ENCODE measurements around the gene PRR22.
"Not testable (repeated sequence)": the region's sequence is repeated elsewhere in the genome, so short reads cannot be mapped to it uniquely, and the experiment has no call there.

Gene PRR22

DNA sequence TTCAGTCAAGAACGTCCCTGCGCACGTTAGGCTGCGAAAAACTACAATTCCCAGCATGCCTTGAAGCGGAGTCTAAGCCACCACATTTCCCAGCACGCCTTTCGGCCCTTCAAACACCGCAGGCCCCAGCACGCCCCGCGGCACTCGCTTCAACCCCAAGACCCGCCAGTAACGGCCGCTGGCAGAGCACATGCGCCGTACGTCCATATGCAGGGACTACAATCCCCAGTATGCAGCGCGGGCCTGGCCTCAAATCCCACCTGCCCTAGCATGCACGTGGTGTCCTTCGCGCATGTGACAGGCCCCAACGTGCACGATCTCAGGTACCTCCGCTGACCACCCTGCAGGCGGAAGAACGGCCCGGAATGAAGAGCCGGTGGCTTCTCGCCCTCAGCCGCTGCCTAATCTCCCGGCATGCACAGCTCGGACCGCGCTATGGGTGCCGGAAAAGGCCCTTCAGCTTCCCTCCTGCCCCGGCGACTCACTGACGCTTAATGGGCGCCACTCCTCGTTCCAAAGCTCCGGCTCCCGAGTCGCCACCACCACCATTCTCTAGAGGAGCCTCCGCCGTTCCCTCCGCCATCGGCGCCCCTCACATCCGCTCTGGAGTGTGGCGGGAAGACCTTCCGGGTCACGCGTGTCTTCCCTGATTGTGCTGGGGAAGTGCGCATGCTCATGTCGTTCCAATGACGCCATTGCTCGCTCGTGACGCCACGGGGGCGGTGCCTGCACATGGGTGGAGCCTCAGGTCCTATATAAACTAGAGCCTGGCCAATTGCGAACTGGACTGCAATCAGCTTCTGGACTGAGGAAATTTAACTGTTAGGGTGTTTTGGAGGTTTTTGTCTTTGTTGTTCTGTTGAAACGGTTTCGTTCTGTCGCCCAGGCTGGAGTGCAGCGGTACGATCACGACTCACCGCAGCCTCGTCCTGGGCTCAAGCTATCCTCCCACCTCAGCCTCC lies 6.3 kb upstream of the PRR22 start, which contains the start of gene DUS3L:
Gene DUS3L (minus strand): TSS at position 605 of the 962 bp plus-strand sequence. CDS start 22 bp downstream, at position 583.
- peak; percentile 92 for DNase-seq

DNA sequence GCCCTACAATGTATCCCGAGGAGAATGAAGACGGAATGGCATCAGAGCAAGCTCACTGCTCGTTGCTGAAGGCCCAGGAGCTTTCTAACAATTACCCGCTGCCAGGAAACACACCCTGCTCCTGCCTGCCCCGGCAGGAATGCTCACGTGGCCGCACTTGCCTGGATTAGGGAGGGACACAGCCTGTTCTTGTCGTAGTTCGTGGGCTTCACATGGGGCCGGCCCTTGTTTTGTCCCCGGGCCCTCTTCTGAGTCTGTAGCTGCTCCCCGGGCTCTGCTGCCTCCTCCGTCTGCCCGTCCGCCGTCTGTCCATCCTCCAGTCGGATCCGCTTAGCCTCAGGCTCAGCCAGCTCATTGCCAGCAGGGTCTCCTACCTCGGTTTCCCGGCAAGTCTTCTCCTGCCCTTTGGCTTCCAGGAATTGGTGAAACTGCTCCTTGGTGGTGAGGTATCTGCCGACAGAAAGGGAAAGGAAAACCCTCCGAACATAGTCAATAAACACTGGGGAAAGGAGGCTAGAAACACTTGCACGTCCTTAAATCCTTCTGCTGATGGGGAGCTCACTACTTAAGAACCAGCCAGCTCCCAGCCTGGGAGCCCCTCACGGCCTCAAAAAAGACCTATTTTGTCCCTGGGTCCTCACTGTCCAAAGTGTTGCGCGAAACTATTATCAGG lies 5.5 kb upstream of the PRR22 start:
- DNase-seq, result no peak

DNA sequence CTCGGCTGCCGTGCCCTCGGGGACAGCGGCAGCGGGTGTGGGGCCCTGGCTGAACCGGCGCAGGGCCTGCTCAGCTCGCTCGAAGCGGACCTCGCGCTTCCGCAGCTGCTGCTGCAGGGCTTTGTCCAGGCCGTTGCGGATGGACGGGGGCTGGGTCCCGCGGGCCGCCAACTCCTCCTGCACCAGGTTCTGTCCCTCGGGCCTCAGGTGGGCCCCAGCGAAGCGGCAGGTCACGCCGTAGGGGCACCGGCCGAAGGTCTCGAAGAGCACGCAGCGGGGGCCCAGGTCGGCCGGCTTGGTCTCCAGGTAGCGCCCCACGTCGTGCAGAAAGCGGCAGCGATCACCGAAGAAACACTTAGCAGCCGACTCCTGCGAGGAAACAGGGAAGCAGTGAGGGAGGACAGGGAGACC lies 4.8 kb upstream of the PRR22 start:
- DNase-seq, result no peak

DNA sequence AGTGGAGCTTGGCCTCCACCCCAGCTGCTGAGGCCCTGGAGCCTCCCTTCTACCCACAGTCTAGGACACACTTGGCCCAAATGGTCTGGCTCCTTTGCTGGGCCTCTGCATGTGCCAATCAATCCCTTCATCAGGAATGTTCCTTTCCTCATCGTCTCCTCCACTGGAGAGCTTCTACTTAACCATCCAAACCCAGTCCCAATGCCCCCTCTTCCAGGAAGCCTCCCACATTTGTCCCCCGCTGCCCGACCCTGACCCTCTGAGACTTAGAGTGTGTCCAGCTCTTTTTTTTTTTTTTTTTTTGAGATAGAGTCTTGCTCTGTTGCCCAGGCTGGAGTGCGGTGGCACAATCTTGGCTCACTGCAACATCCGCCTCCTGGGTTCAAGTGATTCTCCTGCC lies 3.9 kb upstream of the PRR22 start:
- no peak for DNase-seq

DNA sequence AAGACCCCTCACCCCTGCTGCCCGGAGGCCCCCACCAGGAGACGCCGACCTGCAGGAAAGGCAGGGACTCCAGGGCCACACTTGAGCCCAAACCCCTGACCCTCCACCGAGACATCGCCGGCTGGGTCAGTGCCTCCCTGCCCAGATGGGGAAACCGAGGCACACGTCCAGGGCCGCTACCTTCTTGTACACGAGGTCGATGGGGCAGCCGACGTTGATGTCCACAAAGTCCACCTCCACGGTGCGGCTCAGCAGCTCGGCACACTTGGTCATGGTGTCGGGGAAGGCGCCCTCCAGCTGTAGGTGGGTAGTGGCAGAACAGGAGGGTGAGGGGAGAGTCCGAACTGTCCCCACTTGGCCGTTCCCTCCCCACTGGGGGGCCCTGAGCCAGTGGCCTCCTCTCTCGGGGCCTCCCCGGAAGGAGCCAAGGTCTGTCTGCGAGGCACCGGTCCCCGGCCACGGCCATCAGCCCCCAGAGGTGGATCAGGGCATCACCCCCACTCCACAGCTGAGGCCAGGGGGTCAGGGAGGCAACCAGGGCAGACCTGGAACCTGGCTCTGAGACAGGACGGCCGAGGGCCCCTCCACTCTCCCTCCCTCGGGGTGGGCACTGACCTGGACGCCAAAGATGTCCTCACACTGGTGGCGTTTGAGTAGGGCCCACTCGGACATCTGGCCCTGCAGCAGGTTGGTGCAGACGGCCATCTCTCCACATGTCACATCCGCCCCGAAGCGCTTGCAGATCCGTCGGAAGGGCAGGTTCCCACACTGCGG lies 3.0 kb upstream of the PRR22 start:
- DNase-seq, result no peak

DNA sequence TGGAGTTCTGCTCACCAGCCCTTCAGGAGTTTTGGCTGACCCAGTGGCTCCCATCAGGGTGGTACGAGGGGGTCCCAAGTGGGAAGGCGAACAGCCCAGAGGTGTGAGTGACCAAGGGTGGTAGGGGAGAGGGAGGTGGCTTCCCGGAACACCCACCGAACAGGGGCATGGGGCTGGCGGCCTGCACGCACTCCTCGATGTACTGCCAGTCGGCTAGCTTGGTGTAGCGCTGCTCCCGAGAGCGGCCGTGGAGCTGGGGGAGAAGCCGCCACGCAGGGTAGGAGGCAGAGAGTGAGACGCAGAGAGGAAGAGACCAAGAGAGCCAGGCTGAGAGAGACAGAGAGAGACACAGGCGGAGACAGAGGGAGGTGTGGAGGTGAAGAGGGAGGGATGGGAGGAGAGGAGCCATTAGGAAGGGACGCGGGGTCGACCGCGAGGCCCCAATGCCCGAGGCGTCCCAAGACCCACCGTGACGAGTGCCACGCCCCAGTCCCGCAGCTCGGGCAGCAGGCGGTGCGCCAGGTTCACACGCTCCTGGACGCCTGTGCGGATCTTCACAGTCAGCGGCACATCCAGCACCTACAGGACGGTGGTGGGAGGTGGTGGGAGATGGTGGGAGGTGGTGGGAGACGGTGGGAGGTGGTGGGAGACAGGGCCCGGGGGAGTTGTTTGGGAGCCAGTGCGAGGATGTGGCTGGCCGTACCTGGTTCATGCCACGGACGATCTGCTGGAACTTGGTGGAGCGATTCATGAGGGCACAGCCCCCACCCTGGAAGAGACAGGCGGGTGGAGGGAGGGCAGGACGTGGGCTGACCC lies 2.3 kb upstream of the PRR22 start:
- no peak for DNase-seq

DNA sequence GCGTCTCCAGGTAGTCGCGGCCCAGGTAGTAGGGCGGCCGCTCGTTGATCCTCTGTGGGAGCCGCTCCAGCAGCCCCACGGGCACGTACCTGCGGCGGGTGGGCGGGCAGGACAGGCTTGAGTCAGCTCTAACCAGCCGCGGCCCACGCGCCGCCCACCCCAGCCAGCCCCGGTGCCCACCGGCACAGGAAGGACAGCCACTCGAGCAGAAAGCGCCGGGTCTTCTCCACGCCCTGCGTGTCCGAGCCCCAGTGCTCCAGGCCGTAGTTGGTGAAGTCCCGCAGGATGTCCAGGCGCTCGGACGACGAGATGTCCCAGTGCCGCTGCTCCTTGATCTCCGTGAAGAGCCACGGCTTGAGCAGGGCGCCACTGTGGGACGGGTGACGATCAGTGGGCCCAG lies 877 bp upstream of the PRR22 start:
- DNase-seq, result no peak

DNA sequence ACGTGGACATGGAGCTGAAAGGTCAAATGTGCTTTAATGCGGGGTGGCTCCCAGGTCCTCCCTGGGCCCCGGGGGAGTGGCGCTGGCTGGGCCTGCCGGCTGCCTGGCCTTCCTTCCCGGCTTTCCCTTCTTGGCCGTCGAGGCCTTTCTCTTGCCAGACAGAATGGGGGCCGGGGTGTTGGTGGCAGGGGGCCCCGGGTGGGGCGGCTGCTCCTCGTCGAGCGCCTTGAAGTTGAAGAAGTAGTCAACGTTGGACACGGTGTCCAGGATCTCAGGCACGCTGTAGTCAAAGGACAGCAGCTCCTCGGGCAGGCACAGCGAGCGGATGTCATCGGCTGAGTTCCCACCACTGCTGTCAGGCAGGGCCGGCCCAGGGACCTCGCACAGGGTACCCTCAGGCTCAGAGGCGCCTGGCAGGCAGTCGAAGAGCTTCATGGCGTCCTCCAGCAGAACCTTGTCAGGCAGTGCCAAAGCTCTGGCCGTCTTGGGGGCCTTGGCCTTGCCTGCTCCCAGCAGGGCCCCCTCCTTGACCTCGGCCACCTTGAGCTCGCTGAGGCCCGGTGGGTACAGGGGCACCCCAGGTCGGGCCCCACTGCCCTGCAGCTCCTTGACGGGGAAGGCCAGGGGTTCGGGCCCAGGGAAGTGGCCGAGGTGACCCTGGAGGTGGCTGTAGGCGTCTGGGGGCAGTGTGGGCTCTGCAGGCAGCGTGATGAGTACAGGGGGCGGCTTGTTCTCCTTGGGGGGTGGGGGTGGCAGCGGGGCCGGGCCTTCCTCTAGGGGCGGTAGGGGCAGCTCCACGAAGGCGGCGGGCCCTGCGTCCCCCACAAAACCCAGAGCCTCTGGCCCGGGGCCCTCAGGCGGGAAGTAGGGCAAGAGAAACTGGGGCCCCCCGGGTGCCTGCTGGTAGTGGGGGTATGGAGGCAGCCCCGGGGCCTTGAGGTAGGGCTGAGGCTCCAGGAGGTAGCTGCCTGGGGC lies 1.3 kb downstream of the PRR22 start:
- DNase-seq, result no peak

DNA sequence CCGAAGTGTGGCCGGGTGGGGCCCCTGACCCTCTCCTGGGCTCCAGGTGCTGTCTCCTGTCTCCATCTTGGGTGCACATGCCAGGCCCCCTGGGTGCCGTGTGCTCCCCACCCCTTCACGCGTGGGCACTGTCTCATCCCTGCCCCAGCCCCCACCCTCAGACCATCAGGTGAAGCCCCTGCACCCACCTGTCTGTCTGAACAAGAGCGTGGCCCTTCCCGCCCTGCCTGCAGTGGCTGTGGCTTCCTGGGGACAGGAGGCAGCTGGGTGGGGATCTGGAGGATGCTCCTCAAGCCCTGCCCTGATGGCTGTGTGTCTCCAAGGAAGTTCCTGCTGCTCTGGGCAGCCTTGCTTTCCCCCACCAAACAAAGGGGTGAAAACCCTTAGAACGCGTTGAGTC lies 2.2 kb downstream of the PRR22 start:
- DNase-seq, result no peak

DNA sequence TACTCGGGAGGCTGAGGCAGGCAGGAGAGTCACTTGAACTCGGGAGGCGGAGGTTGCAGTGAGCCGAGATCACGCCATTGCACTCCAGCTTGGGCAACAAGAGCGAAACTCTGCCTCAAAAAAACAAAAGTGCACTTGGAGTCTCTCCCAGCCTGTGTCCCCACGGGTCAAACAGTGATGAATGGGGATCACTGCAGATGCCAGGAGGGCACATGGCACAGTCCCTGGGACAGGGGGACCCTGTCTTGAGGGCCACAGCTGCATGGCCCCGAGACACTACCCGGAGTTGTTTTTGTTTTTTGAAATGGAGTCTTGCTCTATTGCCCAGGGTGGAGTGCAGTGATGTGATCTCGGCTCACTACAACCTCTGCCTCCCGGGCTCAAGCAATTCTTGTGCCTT lies 3.6 kb downstream of the PRR22 start:
- DNase-seq, result not testable (repeated sequence)

DNA sequence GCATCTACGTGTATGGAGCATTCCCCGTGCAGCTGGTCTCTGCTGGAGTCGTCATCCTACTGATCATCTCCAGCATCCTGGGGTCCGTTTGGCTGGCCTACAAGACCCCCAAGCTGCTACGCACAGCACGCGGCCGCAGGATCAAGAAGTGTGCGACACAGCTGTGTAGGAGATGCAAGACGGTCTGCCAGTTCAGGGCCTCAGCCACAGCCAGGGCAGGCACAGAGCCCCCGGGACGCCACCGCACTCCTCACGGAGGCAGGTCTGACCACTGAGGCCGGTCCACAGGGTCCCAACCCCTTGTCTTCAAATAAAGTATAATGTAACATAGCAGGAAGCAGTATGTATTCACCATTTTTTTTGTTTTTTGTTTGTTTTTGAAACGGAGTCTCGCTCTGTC lies 6.1 kb downstream of the PRR22 start:
- no peak for DNase-seq

DNA sequence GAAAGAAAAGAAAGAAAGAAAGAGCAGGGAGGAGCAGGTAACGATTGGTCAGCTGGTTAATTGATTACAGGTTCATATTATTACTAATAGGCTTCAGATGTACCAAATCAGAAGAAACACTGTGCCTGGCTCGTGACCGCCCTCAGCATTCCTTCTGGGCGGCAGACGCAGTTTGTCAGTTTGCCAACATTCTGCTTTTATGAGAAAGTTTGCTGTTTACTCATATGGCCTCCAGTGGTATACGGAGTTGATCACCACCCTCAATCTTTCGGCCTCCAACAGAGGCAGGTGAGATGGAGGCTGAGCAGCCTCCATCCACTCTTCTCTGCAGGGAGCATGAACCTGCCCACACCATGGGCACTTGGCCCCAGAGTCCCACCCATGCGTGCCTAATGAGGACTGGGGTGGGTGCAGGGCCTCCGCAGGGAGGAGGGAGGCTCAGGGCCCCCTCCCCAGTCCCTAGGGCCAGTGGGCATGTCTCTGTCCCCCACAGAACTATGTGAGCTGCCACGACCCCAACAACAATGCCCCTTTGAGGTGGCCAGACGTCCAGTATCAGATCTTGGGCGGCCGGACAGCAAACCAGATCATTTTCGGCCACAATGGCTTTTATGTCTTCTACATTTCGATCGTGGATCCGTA lies 8.8 kb downstream of the PRR22 start:
- DNase-seq, result no peak

DNA sequence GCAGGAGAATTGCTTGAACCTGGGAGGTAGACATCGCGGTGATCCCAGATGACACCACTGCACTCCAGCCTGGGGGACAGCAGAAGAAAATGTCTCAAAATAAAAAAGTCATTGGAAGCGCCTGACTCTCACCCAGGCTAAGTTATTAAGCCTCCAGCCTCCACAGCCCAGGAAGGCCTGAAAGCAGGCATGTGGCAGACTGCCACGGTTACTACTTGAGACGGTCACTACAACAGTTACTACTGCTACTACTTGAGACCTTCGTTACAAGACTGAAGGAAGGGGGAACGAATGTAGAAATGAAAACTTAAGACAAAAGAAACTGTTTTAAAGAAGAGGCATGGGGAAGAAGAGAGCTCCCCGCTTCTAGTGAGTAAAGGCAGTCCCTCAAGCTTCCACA lies 9.6 kb downstream of the PRR22 start:
- DNase-seq, result no peak

DNA sequence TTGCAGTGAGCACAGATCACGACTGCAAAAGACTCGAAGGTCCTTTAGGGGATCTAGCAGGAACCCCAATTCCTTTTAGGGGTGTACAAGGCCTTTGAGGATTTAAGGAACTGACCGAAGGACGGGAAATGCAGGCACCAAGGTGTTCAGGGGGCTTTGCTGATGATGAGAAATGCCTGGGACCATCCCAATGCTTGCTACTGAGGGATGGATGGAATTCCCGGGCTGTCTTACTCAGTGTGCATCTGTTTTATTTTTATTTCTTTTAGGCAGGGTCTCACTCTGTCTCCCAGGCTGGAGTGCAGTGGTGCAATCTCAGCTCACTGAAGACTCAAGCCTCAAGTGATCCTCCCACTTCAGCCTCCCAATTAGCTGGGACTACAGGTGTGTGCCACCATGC lies 11.3 kb downstream of the PRR22 start:
- DNase-seq, result no peak

DNA sequence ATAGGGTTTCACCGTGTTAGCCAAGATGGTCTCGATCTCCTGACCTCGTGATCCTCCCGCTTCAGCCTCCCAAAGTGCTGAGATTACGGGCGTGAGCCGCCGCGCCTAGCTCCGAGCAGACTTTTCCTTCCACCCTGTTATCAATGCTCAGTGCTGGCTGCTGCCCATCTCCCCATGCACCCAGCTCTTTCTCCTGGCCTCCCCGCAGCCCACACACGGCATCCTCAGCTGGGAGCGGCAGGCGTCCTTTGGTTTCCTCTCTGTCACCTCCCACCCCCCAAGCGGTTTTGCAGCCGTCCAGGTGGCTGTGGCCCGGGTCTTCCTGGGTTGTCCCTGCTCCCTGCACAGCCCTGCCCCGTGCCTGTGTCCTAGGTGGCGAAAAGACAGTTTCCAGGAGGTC lies 12.1 kb downstream of the PRR22 start:
- DNase-seq, result no peak

DNA sequence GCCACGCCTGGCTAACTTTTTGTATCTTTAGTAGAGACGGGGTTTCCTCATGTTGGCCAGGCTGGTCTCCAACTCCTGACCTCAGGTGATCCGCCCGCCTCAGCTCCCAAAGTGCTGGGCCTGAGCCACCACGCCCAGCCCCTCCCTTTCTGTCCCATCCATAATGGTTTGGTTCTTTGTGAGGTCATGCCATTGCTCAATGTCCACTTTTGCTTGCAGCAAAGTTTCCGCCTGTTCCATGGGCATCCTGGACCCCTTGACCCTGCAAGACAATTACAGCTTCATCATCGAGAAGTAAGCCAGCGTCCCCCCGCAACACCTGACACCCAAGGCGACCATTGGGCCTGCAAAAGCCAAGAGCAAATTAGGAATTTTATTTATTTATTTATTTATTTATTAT lies 16.6 kb downstream of the PRR22 start:
- DNase-seq, result no peak

DNA sequence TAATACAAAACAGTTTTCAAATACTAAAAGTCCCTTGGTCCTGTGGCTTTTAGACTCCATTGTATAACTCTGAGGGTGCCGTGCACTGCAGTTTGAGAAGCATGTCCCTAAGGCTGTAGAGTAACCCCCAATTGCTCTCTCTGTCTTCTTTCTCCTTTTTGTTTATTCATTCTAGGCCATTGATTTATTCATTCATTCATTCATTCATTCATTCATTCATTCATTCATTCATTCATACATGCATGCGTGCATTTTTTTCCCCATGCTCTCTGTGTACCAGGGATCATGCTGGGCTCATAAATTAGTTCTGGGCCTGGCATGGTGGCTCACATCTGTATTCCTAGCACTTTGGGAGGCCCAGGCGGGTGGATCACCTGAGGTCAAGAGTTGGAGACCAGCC lies 19.3 kb downstream of the PRR22 start:
- DNase-seq, result no peak

DNA sequence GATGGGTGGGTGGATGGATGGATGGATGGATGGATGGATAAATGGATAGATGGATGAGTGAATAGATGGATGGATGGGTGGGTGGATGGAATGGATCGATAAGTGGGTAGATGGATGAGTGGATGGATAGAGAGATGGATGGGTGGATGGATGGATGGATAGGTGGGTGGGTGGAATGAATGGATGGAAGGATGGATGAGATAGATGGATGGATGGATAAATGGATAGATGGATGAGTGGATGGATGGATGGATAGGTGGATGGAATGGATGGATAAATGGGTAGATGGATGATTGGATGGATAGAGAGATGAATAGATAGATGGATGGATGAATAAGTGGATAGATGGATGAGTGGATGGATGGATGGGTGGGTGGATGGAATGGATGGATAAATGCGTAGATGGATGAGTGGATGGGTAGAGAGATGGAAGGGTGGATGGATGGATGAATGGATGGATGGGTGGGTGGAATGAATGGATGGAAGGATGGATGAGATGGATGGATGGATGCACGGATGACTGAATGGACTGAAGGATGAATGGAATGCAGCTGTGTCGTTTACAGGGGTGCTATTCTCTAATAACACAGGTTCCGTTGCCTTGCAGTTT lies 21.8 kb downstream of the PRR22 start:
- DNase-seq, result no peak

DNA sequence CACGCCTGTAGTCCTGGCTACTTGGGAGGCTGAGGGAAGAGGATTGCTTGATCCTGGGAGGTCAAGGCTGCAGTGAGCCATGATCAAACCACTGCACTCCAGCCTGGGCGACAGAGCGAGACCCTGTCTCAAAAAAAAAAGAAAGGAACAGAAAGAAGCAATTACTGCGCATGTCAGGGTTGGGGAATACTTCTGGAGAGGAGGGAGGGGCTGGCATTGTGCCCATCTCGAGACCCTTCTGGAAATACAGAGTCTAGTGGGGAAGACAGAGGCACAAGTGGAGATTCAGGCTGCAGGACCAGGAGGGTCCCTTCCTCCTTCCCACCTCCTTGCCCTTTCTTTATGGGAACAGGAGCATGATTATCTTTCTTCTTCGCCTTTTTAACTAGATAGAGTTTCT lies 30.8 kb downstream of the PRR22 start:
- DNase-seq, result no peak

DNA sequence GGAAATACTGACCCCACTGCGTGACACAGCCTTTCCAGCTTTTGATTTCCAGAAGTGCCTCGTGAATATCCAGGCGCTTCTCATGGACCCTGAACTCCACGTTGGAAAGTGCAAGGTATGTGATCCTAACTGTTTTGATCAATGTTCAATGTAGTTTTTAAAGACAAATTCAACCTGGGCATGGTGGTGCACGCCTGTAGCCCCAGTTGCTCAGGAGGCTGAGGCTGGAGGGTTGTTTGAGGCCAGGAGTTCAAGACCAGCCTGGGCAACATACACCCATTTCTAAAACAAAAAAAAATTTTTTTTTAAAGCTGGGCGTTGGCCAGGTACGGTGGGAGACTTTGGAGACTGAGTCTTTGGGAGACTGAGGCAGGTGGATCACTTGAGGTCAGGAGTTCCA lies 32.8 kb downstream of the PRR22 start:
- no peak for DNase-seq
